Cerebellar cortex (tissue), 1 donor: ENCODE results near the gene DNAL4.

Source experiments
- DNase-seq: peaks from one replicate; pipeline ENCODE4 v3.0.0-alpha.2; 2015; ENCODE audit warnings: low spot score

DNAL4 gene

DNA sequence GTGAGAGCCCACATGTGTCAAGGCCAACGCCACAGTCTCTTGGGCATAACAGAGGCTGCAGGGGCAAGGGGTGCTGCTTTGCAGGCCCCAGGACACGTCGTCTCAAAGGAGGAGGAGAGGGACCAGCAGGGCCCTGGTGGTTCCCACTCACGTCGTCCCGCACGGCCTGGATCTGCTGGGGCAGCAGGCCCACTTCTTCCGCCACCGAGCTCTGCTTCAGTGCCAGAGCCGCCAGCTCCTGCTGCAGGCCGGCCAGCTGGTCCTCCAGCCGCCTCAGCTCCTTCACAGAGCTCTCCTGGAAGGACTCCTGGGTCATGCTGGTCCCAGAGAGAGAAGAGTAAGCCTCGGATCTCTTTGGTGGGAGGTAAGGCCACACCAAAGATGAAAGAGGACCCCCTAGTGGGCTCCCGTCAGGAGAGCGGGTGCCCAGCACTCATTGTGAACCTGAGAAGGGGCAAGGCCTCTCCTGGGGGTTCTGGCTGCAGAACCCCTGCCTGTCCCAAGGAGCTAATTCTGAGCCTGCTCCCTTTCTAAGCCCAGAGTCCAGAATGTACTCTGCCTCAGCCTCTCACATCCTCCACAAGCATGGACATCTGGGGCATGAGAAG, 53.7 kb downstream of the DNAL4 start:
- peak; percentile 43 for DNase-seq

GRCh38 chr22:38739300-38740055, 54.5 kb downstream of the DNAL4 start:
- no peak for DNase-seq

DNA sequence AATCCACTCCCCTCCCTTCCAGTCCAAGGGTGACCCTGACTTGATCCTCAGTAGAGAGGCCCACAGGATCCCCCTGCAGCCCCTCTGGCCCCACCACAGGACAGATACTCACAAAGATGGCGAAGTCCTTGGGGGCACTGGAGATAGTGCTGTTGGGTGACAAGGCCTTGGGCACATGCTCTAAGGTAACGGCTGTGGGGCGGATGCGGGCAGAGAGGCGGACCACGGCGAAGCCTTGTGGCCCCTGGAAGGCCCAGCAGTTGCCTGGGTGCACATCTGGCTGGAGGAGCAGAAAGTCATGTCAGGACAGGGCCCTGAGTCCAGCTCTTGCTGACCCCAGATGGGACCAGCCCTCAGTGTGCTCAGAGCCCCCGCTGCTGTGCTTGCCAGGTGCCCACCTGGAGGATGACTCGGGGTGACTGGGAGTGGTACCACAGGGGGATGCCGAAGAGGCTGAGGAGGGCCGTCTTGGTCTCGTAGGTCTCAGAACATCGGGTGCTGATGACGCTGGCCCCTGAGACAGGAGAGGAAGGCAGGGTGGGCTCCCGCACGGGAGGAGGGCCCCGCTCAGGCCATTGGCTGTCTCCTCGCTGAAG, 55.4 kb downstream of the DNAL4 start:
- DNase-seq: no peak

DNA sequence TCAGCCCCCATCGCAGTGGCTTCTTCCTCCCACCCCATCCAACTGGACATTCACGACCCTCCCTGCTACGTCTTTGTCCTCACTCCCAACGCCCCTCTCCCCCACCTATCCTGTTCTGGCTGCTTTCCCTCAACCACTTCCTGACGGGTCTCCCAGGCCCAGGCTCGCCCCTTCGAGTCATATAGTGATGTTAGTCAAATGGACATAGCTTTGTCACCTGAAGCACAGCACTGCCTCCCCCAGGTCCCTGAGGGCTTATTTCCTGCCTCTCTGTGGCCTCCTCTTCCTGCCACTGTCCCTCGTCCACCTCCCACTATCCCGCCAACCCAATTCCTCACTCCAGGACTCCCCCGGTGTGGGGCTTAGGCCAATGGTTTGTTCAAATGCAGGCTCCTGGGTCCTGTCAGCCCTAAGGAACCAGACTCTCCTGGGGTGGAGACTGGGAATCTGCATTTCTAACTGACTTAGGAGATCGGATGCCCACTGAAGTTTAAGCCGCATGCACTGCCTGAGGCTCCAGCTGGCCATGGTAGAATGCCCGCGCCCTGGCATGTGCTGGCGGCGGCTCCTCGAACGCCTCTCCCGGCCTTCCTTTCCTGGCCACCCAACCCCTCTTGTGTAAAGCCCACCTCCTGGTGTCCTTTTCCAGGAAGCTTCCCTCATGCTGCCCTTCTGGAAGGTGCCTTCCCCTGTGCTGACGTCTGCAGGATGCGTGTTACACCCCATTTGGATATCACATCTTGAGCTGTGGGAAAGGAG, 56.5 kb downstream of the DNAL4 start:
- DNase-seq: no peak

DNA sequence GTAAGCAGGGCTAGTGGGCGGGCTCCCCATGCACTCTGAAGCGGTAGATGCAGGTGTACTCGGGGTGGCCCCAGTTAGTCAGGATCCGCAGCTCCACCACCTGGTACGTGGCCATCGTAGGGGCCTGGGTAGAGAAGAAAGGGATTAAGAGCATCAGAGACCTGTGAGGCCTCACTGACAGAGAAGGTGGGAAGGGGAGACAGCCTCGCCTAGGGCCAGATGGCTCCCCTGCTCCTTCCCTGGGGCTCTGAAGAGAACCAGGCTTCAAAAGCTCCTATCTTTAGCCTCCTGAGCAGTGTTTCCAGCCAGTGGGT, 57.7 kb downstream of the DNAL4 start:
- no peak for DNase-seq

DNA sequence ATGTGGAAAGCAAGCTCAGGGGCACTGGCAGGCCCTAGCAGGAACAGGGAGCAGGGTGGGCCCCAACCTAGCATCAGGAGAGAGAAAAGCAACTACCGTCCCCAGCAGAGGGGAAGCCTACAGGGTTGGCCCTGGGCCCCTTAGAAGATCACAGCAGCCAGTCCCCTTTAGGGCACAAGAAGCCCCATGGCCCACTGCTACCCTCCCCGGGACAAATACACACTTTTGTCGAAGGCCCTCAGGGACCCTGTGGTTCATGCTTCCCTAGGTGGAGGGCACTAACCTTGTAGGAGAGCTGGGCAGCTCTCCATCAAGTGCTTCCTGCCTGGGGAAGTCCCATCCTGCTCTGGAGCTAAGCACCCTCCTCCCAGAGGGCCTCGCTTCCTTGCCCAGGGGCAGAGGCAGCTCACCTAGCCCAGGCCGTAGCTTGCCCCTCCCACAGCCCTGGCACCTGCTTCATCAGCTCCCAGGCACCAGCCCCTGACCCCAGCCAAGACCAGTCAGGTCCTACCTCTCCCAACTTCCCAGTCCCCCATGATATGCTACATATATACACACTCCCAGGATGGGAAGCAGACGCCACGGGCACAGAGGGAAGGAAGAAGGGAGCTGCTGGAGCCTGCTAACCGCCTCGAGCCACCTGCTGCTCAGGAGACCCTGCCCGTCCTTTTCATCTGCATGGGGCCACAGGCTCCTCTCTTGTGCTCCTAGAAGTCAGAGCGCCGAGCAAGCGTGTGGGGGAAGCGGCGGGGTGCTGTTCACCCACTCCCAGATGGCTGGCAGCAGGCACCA, 58.3 kb downstream of the DNAL4 start:
- no peak for DNase-seq

GRCh38 chr22:38735126-38735464, 58.8 kb downstream of the DNAL4 start:
- no peak for DNase-seq

DNA sequence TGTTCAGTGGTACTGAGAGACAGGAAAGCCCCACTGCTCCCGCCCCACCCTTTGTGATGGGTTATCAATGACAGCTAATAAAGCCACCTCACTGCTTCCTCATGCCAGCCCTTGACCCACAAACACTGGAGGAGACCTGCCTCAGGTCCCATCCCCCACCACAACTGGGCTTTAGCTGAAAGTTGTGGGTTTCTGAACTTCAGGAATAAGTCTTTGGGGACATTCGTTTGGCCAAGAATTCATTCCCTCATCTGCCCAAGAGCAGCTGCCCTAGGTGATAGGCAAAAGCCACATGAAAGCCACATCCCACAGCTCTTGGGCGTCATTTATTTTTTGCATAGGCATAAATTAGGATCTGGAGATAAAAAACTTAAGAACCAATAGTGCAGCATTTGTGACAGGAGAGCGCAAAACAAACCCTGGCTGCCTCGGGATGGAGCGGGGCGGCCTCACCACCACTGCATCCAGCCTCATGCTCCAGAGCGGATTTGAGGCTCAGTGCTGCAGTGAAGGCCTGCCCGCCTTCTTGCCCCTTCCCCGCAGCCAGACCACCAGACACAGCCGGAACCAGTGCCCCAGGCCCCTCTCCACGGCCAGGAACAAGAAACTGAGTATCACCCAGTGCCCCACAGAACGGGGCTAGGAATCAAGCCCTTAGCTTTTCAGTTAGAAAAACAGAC, 59.4 kb downstream of the DNAL4 start:
- DNase-seq: no peak

GRCh38 chr22:38733724-38734381, 60.1 kb downstream of the DNAL4 start:
- DNase-seq: peak; percentile 87

GRCh38 chr22:38733329-38733723, 60.6 kb downstream of the DNAL4 start:
- DNase-seq: peak; percentile 31

DNA sequence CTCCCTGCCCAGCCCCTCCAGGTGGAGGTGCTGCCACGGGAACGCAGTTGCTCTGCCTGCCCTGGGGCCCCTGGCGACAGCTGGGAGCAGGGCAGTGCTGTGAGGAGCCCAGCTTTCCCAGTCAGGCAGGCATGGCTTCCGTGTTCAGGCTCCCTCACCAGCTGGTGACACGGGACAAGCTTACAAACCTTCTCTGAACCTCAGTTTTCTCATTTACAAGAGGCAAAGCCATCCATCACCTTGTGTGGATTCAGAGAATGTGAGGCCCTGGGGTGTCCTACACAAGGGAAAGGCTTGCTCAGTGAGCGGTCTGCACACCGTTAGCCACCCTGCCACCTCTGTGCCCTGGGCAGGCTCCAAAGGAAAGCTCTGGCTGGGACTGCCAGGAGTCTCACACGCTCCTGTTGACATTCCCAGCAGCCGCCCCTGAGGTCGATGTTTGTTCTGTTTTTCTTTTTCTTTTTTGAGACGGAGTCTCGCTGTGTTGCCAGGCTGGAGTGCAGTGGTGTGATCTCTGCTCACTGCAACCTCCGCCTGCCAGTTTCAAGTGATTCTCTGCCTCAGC, 61.6 kb downstream of the DNAL4 start:
- DNase-seq: no peak

DNA sequence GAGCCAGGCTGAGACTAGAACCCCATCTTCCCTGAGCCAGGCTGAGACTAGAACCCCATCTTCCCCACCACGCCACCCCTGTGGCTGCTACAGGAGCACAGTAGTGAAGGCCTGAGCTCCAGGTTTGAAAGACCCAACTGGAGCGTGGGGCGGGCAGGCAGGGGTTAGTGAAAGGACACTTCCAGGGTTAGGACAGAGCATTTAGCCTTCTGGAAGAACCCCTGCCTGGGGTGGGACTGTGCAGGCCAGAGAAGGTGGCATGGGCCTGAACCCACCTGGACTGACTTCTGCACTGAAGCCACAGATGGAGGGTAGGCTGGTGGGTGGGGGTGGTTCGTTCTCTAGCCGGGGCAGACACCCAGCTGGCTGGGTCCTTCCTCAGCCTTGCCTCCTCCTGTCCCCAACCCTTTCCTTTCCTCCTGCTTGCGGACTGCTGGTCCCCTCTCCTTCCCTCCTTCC, 62.2 kb downstream of the DNAL4 start:
- DNase-seq: no peak

- DNase-seq: no peak
Observed at GRCh38 chr22:38730411-38730871, 63.5 kb downstream of the DNAL4 start.

DNA sequence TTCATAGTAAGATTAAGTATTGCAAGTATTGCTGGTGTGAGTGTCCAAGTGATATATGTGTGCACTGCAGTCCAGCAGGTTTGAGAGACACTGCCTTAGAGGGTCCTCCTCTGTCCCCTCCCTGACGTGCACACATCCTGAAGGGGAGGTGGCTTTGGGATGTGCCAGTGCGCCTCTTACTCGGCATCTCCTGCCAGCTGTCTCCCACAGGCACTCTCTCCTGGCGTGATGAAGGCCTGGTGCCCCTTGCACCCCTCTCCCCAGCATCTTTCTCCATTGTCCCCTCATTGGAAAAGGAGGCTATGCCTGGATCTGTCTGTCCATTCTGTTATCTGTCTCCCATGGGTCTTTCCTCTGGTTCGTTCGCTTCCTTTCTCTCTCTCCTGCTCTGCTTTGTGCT, 64.0 kb downstream of the DNAL4 start:
- no peak for DNase-seq

GRCh38 chr22:38728871-38729796, 64.8 kb downstream of the DNAL4 start:
- no peak for DNase-seq
